K562 (cell line): Measurements from ENCODE around the gene OR9G4. TPM values are rescaled to one million over a fixed set of nuclear protein-coding genes. Genes with fewer than 3 reads are reported as not detected.

Experiments used
- ATAC-seq: fragments of 200-7000 bp; cut with Tn5 transposase; 3 replicates; pipeline ENCODE4 v1.9.1; 2020; ENCODE audit warnings: moderate library complexity
- BruUV-seq: library from RNA; stranded (reverse); fragments of 400-500 nt; replicated peaks from 2 replicates; lab custom pipeline; 2021; lab: Mats Ljungman, UMichigan
- CTCF ChIA-PET: fragments of 300-600 bp; formaldehyde crosslinking; extraction: SDS; loops from one replicate; lab custom pipeline; 2021; ENCODE audit warnings: low intra/inter-chr PET ratio; lab: Yijun Ruan, JAX
- POLR2A ChIA-PET: fragments of 300-600, 350-650 bp; sonication (Branson Sonifier 250); formaldehyde crosslinking; extraction: SDS; loops from one replicate; lab custom pipeline; 2021; ENCODE audit warnings: antibody characterized with exemption, inconsistent platforms; lab: Yijun Ruan, JAX
- DNase-seq, 4 experiments: peaks; one replicate each; pipeline versions ENCODE4 v3.0.0 to v3.0.0-alpha.2; 2011 to 2018; ENCODE audit warnings: low spot score in 3 of 4, mixed read lengths in 3 of 4; ENCODE audit errors: extremely low read depth in 1 of 4
- FAIRE-seq: peaks from 2 replicates; lab custom pipeline; 2011; peaks lifted over from hg19 to GRCh38; lab: Jason Lieb, UNC
- H2AFZ ChIP-seq: 2 replicates; pipeline ENCODE4 v1.6.0; 2011; ENCODE audit warnings: low read depth, low read length, control low read depth, inconsistent platforms
- H3K27ac ChIP-seq: fragments of 200-600 bp; 3 replicates; pipeline ENCODE4 v1.8.0; 2011; ENCODE audit warnings: low read depth, mild to moderate bottlenecking, control low read depth, inconsistent platforms, low read length, moderate library complexity, mixed read lengths; ENCODE audit errors: extremely low read depth
- H3K27me3 ChIP-seq, 2 experiments: fragments of 300-600 bp in 1 of 2; 2 replicates in 1 of 2; 3 replicates in 1 of 2; pipeline versions ENCODE4 v1.6.0 to v1.8.0; 2011; ENCODE audit warnings: inconsistent platforms in 2 of 2, low read length in 2 of 2, mild to moderate bottlenecking in 1 of 2, mixed read lengths in 1 of 2, moderate library complexity in 1 of 2; ENCODE audit not compliant: control insufficient read depth in 2 of 2, insufficient read depth in 2 of 2
- H3K36me3 ChIP-seq: fragments of 300-600 bp; 3 replicates; pipeline ENCODE4 v1.8.0; 2011; ENCODE audit warnings: mild to moderate bottlenecking, low read length, inconsistent platforms; ENCODE audit not compliant: control insufficient read depth, insufficient read depth
- H3K4me1 ChIP-seq, 2 experiments: fragments of 200-600 bp in 1 of 2; replicated peaks in 1 of 2; 2 replicates in 1 of 2; 3 replicates in 1 of 2; pipeline versions ENCODE4 v1.5.1 to v1.8.0; 2011; ENCODE audit warnings: inconsistent platforms in 2 of 2, low read length in 2 of 2, mild to moderate bottlenecking in 1 of 2, mixed read lengths in 1 of 2, moderate library complexity in 1 of 2; ENCODE audit not compliant: control insufficient read depth in 2 of 2, insufficient read depth in 2 of 2
- H3K4me2 ChIP-seq: 2 replicates; pipeline ENCODE4 v1.6.1; 2011; ENCODE audit warnings: low read length, control low read depth, inconsistent platforms, mixed read lengths; ENCODE audit not compliant: insufficient read depth
- H3K4me3 ChIP-seq: fragments of 200-600 bp; sonication (generic), shearing (Covaris generic); 2 replicates; pipeline ENCODE4 v1.5.1; 2016; ENCODE audit warnings: control low read depth, inconsistent platforms
- H3K79me2 ChIP-seq: fragments of 200-600 bp; 3 replicates; pipeline ENCODE4 v1.8.0; 2011; ENCODE audit warnings: low read length, inconsistent platforms; ENCODE audit not compliant: control insufficient read depth, insufficient read depth
- H3K9ac ChIP-seq, 2 experiments: 2 replicates each; pipeline versions ENCODE4 v1.6.0 to v1.6.1; 2011; ENCODE audit warnings: low read depth in 2 of 2, low read length in 2 of 2, control low read depth in 1 of 2, inconsistent platforms in 1 of 2, mild to moderate bottlenecking in 1 of 2, mixed read lengths in 1 of 2; ENCODE audit not compliant: insufficient read depth in 1 of 2
- H3K9me1 ChIP-seq: one replicate; pipeline ENCODE4 v1.6.0; 2011; ENCODE audit warnings: inconsistent platforms, mild to moderate bottlenecking, low read length, moderate library complexity; ENCODE audit not compliant: control insufficient read depth, insufficient read depth
- H3K9me3 ChIP-seq: replicated peaks from 2 replicates; pipeline ENCODE4 v1.5.1; 2011; ENCODE audit warnings: low read depth, low read length, inconsistent platforms; ENCODE audit not compliant: control insufficient read depth, insufficient read depth
- H4K20me1 ChIP-seq: replicated peaks from 2 replicates; pipeline ENCODE4 v1.6.1; 2011; ENCODE audit warnings: low read length, inconsistent platforms, mixed read lengths; ENCODE audit not compliant: control insufficient read depth, insufficient read depth
- CBX1 ChIP-seq: sonication (generic); IDR thresholded peaks from 2 replicates; pipeline ENCODE4 v1.6.1; 2016; ENCODE audit warnings: antibody characterized with exemption, low read depth, mild to moderate bottlenecking
- GTF2E2 ChIP-seq: fragments of 200-800 bp; sonication (Bioruptor generic); IDR thresholded peaks from 2 replicates; pipeline ENCODE4 v1.6.1; 2016; ENCODE audit warnings: missing genetic modification characterization, missing compliant biosample characterization
- IRF2 ChIP-seq: sonication (generic); formaldehyde crosslinking; IDR thresholded peaks from 2 replicates; pipeline ENCODE4 v1.8.1; 2022; ENCODE audit warnings: mild to moderate bottlenecking, missing genetic modification reagents
- NCOA2 ChIP-seq, 2 experiments: fragments of 450-650 bp; IDR thresholded peaks; 2 replicates each; pipeline ENCODE4 v1.6.1; 2018; ENCODE audit warnings: mild to moderate bottlenecking in 2 of 2, moderate library complexity in 1 of 2; ENCODE audit not compliant: partially characterized antibody in 2 of 2
- NEUROD1 ChIP-seq: fragments of 150-350 bp; IDR thresholded peaks from 2 replicates; pipeline ENCODE4 v1.6.1; 2014; ENCODE audit warnings: borderline replicate concordance, low read length, low read depth; ENCODE audit not compliant: partially characterized antibody
- NR2C2 ChIP-seq, 2 experiments: fragments of 200-800 bp in 1 of 2; sonication (Bioruptor generic) in 1 of 2; sonication (generic) in 1 of 2; formaldehyde crosslinking in 1 of 2; IDR thresholded peaks; 2 replicates each; pipeline versions ENCODE4 v1.6.1 to v1.8.0; 2016 to 2022; ENCODE audit warnings: mild to moderate bottlenecking in 1 of 2, missing compliant biosample characterization in 1 of 2, missing genetic modification characterization in 1 of 2, missing genetic modification reagents in 1 of 2
- PHF20 ChIP-seq: fragments of 450-650 bp; IDR thresholded peaks from 2 replicates; pipeline ENCODE4 v1.6.1; 2018; ENCODE audit not compliant: partially characterized antibody
- RFX5 ChIP-seq: IDR thresholded peaks from 2 replicates; pipeline ENCODE4 v1.6.1; 2011; ENCODE audit warnings: low read depth, mild to moderate bottlenecking, improper control_type of control experiment, low read length
- SIX5 ChIP-seq, 2 experiments: IDR thresholded peaks; 2 replicates each; pipeline ENCODE4 v1.6.1; 2011; ENCODE audit warnings: low read length in 2 of 2, borderline replicate concordance in 1 of 2, low read depth in 1 of 2, mild to moderate bottlenecking in 1 of 2, moderate library complexity in 1 of 2; ENCODE audit not compliant: insufficient read depth in 1 of 2
- SMAD1 ChIP-seq: fragments of 150-350 bp; IDR thresholded peaks from 2 replicates; pipeline ENCODE4 v1.6.1; 2014; ENCODE audit warnings: low read length, low read depth; ENCODE audit not compliant: partially characterized antibody
- TRIM24 ChIP-seq, 2 experiments: fragments of 450-650 bp; IDR thresholded peaks; 2 replicates each; pipeline ENCODE4 v1.6.1; 2016
- ZNF174 ChIP-seq: fragments of 250-450 bp; sonication (Bioruptor Pico); IDR thresholded peaks from 2 replicates; pipeline ENCODE4 v1.4.0; 2020; ENCODE audit warnings: mild to moderate bottlenecking
- ZNF274 ChIP-seq: IDR thresholded peaks from 2 replicates; pipeline ENCODE4 v1.6.1; 2011; ENCODE audit warnings: low read depth, mild to moderate bottlenecking, low read length, moderate library complexity, borderline replicate concordance
- WGBS: fragments of 100-300 bp; shearing (Covaris generic); methylation state at CpG from one replicate; pipeline ENCODE4 v1.1.6; 2016; ENCODE audit warnings: low coverage, mixed read lengths; ENCODE audit not compliant: insufficient coverage; ENCODE audit errors: missing lambda C conversion rate; 5-methylcytosine and 5-hydroxymethylcytosine counted together
- in situ Hi-C: fragments of 300-500 bp; cut with MboI; formaldehyde crosslinking; loops from 4 replicates; pipeline ENCODE4 v1.15.0; 2018; ENCODE audit warnings: inconsistent platforms, mixed read lengths
- intact Hi-C: fragments of 100-400 bp; cut with micrococcal nuclease; formaldehyde crosslinking; loops from 2 replicates; pipeline ENCODE4 v1.14.2; 2022
- polyA plus RNA-seq, 8 experiments: library from polyadenylated mRNA; depleted of rRNA in 4 of 8; stranded (reverse) in 5 of 8; unstranded in 3 of 8; fragments of >200 nt; fragmentation: Nextera tagmentation in 2 of 8; fragmentation: Illumina TruSeq in 1 of 8; extraction: Ambion mirVana in 2 of 8; extraction: Trizol in 1 of 8; gene quantifications; 2 replicates each; pipeline versions ENCODE4 v1.2.1 to v1.2.3, GENCODE V29; 2011 to 2014; ENCODE audit warnings: inconsistent platforms in 1 of 8, missing spikeins in 1 of 8
- total RNA-seq, 7 experiments: library from RNA; depleted of rRNA in 6 of 7; stranded (reverse); fragments of >200 nt in 6 of 7; fragmentation: Illumina TruSeq in 2 of 7; extraction: Trizol in 2 of 7; gene quantifications; 2 replicates each; pipeline versions ENCODE4 v1.2.1 to v1.2.3, GENCODE V29; 2011 to 2021; ENCODE audit warnings: low replicate concordance in 1 of 7
- TF ChIP-seq, protein P1 (sequence below): IDR thresholded peaks from 2 replicates; pipeline ENCODE4 v1.6.1; 2016; ENCODE audit warnings: missing genetic modification characterization, missing compliant biosample characterization
- TF ChIP-seq, protein P2 (sequence below), 3 experiments: fragments of 200-800 bp in 1 of 3; sonication (Bioruptor generic) in 1 of 3; sonication (generic) in 1 of 3; formaldehyde crosslinking in 1 of 3; IDR thresholded peaks; 2 replicates each; pipeline versions ENCODE4 v1.6.1 to v1.8.0; 2016 to 2022; ENCODE audit warnings: mild to moderate bottlenecking in 2 of 3, missing compliant biosample characterization in 2 of 3, missing genetic modification characterization in 2 of 3, missing genetic modification reagents in 1 of 3
- TF ChIP-seq, protein P3 (sequence below): fragments of 450-650 bp; IDR thresholded peaks from 2 replicates; pipeline ENCODE4 v1.6.1; 2014; ENCODE audit warnings: low read depth, mild to moderate bottlenecking, moderate library complexity, borderline replicate concordance

OR9G4 gene
- total and polyA plus RNA-seq, 9 of the 15 experiments (the other 6 are each of a cell fraction or from before 2014, with no cell fraction given) = not detected

DNA sequence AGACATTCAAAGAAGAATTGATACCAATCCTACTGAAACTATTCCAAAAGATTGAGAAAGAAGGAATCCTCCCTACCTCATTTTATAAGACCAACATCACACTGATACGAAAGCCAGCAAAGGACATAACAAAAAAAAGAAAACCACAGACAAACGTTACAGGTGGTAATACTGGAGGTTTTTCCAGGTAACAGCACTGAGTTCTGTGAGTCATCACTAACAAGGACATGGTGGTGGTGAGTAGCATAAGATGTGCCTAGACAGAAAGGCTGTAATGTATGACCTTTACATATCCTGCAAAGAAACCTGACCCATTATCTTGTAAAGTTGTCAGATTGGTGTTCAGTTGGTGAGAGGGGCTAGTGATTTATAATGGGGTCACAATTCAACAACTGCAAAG is 34.3 kb downstream of the OR9G4 start:
- Histone ChIP-seq H2AFZ (no peak overlapping the region), H3K4me2 (no peak overlapping the region), H3K27me3 (no peaks in the 10 kb centered on the region), H3K36me3 (no peaks in the 10 kb centered on the region), H3K4me1 (no peaks in the 10 kb centered on the region), H3K9me1 (no peaks in the 10 kb centered on the region), H3K9ac (no peak overlapping the region), H4K20me1 (no peaks in the 10 kb centered on the region), H3K27ac (no peak overlapping the region), H3K79me2 (no peaks in the 10 kb centered on the region), H3K4me3 (no peak overlapping the region), H3K9me3 (no peaks in the 10 kb centered on the region)
- in situ Hi-C loops = no loop called here
- no peak for ATAC-seq
- intact Hi-C loops = no loop called here
- POLR2A ChIA-PET = no interaction called here
- TF ChIP-seq, protein P1, sequence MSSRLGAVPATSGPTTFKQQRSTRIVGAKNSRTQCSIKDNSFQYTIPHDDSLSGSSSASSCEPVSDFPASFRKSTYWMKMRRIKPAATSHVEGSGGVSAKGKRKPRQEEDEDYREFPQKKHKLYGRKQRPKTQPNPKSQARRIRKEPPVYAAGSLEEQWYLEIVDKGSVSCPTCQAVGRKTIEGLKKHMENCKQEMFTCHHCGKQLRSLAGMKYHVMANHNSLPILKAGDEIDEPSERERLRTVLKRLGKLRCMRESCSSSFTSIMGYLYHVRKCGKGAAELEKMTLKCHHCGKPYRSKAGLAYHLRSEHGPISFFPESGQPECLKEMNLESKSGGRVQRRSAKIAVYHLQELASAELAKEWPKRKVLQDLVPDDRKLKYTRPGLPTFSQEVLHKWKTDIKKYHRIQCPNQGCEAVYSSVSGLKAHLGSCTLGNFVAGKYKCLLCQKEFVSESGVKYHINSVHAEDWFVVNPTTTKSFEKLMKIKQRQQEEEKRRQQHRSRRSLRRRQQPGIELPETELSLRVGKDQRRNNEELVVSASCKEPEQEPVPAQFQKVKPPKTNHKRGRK (tag) = no peak
- TF ChIP-seq SMAD1 (no peak), TRIM24 (IDR thresholded peaks at IDR 0.05) (no peak), RFX5 (no peak), PHF20 (no peak), GTF2E2 (tag) (no peak), ZNF274 (no peak), CBX1 (no peak), ZNF174 (CRISPR knock-in tag) (no peak), IRF2 (CRISPR knock-in tag) (no peak), NEUROD1 (no peak), NR2C2 (CRISPR knock-in tag; IDR thresholded peaks at IDR 0.05) (no peak), NR2C2 (tag; IDR thresholded peaks at IDR 0.05) (no peak), SIX5 (IDR thresholded peaks at IDR 0.05; ENCODE audit: borderline replicate concordance in 1 of 2, insufficient read depth in 1 of 2, low read depth in 1 of 2, low read length in 2 of 2) (no peak), NCOA2 (IDR thresholded peaks at IDR 0.05; ENCODE audit: partially characterized antibody in 2 of 2) (no peak)
- TF ChIP-seq, protein P2, sequence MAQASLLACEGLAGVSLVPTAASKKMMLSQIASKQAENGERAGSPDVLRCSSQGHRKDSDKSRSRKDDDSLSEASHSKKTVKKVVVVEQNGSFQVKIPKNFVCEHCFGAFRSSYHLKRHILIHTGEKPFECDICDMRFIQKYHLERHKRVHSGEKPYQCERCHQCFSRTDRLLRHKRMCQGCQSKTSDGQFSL (CRISPR knock-in tag; IDR thresholded peaks at IDR 0.05) = no peak
- TF ChIP-seq, protein P2 (tag; IDR thresholded peaks at IDR 0.05) = no peak
- TF ChIP-seq, protein P3, sequence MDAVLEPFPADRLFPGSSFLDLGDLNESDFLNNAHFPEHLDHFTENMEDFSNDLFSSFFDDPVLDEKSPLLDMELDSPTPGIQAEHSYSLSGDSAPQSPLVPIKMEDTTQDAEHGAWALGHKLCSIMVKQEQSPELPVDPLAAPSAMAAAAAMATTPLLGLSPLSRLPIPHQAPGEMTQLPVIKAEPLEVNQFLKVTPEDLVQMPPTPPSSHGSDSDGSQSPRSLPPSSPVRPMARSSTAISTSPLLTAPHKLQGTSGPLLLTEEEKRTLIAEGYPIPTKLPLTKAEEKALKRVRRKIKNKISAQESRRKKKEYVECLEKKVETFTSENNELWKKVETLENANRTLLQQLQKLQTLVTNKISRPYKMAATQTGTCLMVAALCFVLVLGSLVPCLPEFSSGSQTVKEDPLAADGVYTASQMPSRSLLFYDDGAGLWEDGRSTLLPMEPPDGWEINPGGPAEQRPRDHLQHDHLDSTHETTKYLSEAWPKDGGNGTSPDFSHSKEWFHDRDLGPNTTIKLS = no peak
- no peak for DNase-seq
- CTCF ChIA-PET = no interaction called here
- BruUV-seq = no TSS peak
- FAIRE-seq = no peak
- WGBS = 0% methylated on average over 2 of the region's 2 CpGs
